Measurements from ENCODE around the gene CMYA5.
"Not testable (repeated sequence)": the region's sequence is repeated elsewhere in the genome, so short reads cannot be mapped to it uniquely, and the experiment has no call there.

Gene CMYA5

DNA sequence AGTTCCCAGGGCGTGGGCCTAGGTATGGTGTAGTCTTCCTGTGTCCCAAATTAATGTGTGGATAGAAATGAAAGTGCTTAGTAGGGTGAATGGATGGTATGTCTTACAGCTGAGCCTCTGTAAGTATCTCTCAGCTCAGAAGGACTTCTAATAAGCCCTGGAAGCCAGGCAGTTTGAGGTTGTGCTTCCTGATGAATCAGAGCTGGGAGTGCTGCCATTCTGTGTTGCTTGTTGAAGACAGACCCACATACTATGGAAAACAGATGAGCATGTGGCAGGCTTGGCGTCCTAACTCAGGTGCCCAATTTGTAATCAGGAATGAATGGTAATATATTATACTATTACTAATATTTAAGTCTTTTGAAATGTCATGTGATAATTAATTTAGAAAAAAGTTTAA, 69.8 kb downstream of the CMYA5 start:
- no peak overlapping the region for H3K9ac ChIP-seq (ENCODE audit: low read depth, low read length, poor library complexity, severe bottlenecking)
- H3F3A ChIP-seq (ENCODE audit: low read depth), result no peaks in the 10 kb centered on the region
- H4K20me1 ChIP-seq (ENCODE audit: insufficient read depth, low read length, poor library complexity, severe bottlenecking), result no peaks in the 10 kb centered on the region
- H3K4me1 ChIP-seq (ENCODE audit: insufficient read depth, low read length, poor library complexity, severe bottlenecking), result peaks cover 22% of the 10 kb centered on the region
- H3K27me3 ChIP-seq (ENCODE audit: insufficient read depth, low read length, poor library complexity, severe bottlenecking), result no peaks in the 10 kb centered on the region
- TF ChIP-seq EZH2phosphoT487 (IDR thresholded peaks at IDR 0.05; ENCODE audit: borderline replicate concordance), result no peak
- TF ChIP-seq, protein P1, sequence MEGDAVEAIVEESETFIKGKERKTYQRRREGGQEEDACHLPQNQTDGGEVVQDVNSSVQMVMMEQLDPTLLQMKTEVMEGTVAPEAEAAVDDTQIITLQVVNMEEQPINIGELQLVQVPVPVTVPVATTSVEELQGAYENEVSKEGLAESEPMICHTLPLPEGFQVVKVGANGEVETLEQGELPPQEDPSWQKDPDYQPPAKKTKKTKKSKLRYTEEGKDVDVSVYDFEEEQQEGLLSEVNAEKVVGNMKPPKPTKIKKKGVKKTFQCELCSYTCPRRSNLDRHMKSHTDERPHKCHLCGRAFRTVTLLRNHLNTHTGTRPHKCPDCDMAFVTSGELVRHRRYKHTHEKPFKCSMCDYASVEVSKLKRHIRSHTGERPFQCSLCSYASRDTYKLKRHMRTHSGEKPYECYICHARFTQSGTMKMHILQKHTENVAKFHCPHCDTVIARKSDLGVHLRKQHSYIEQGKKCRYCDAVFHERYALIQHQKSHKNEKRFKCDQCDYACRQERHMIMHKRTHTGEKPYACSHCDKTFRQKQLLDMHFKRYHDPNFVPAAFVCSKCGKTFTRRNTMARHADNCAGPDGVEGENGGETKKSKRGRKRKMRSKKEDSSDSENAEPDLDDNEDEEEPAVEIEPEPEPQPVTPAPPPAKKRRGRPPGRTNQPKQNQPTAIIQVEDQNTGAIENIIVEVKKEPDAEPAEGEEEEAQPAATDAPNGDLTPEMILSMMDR (conservative IDR thresholded peaks at IDR 0.05; ENCODE audit: low read length), result no peak
- no peaks in the 10 kb centered on the region for H3K79me2 ChIP-seq (ENCODE audit: insufficient read depth, low read length)
- no peaks in the 10 kb centered on the region for H3K36me3 ChIP-seq (ENCODE audit: insufficient read depth, low read length)
- no peaks in the 10 kb centered on the region for H3K9me3 ChIP-seq (ENCODE audit: insufficient read depth, low read depth, low read length)
- no peak overlapping the region for H3K4me3 ChIP-seq (ENCODE audit: low read length, poor library complexity, severe bottlenecking)
- peak overlapping the region; percentile 54 for H2AFZ ChIP-seq (ENCODE audit: low read length)
- H3K4me2 ChIP-seq (ENCODE audit: low read depth, low read length, poor library complexity, severe bottlenecking), result no peak overlapping the region
- H3K9me2 ChIP-seq (replicated peaks; ENCODE audit: low read depth, low read length), result no peaks in the 10 kb centered on the region

- no peaks in the 10 kb centered on the region for H3K36me3 ChIP-seq (ENCODE audit: insufficient read depth, low read length)
- TF ChIP-seq, protein P1 (conservative IDR thresholded peaks at IDR 0.05; ENCODE audit: low read length), result no peak
- no peak for TF ChIP-seq EZH2phosphoT487 (IDR thresholded peaks at IDR 0.05; ENCODE audit: borderline replicate concordance)
- peak overlapping the region; percentile 11; the same call in 1 of the 2 replicates for H2AFZ ChIP-seq (ENCODE audit: low read length)
- H3K9me3 ChIP-seq (ENCODE audit: insufficient read depth, low read depth, low read length), result no peaks in the 10 kb centered on the region
- H3K4me2 ChIP-seq (ENCODE audit: low read depth, low read length, poor library complexity, severe bottlenecking), result no peak overlapping the region
- no peaks in the 10 kb centered on the region for H3K9me2 ChIP-seq (replicated peaks; ENCODE audit: low read depth, low read length)
- no peaks in the 10 kb centered on the region for H3F3A ChIP-seq (ENCODE audit: low read depth)
- H4K20me1 ChIP-seq (ENCODE audit: insufficient read depth, low read length, poor library complexity, severe bottlenecking), result no peaks in the 10 kb centered on the region
- no peak overlapping the region for H3K4me3 ChIP-seq (ENCODE audit: low read length, poor library complexity, severe bottlenecking)
- H3K4me1 ChIP-seq (ENCODE audit: insufficient read depth, low read length, poor library complexity, severe bottlenecking), result peaks cover 19% of the 10 kb centered on the region
- no peaks in the 10 kb centered on the region for H3K79me2 ChIP-seq (ENCODE audit: insufficient read depth, low read length)
- no peaks in the 10 kb centered on the region for H3K27me3 ChIP-seq (ENCODE audit: insufficient read depth, low read length, poor library complexity, severe bottlenecking)
- H3K9ac ChIP-seq (ENCODE audit: low read depth, low read length, poor library complexity, severe bottlenecking), result no peak overlapping the region
Measured at GRCh38 chr5:79759848-79760247, 70.2 kb downstream of the CMYA5 start.

DNA sequence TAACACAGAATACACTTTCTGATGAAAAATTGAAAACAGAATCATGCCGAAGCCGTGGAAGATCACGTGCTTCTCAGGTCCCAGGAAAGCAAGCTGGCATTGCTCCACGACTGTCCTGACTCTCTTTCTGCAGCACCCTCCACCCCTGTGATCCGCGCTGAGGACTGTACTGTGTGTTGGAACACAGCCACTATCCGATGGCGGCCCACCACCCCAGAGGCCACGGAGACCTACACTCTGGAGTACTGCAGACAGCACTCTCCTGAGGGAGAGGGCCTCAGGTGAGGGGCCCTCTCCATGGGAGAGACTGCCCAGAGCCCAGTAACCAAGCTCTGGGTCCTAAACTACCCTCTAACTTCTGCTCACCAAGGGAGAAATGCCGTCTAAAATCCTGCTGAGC, 73.3 kb downstream of the CMYA5 start:
- Histone ChIP-seq H3K79me2 (ENCODE audit: insufficient read depth, low read length) (no peaks in the 10 kb centered on the region), H3K4me2 (ENCODE audit: low read depth, low read length, poor library complexity, severe bottlenecking) (no peak overlapping the region), H2AFZ (ENCODE audit: low read length) (no peak overlapping the region), H4K20me1 (ENCODE audit: insufficient read depth, low read length, poor library complexity, severe bottlenecking) (no peaks in the 10 kb centered on the region), H3K9me2 (replicated peaks; ENCODE audit: low read depth, low read length) (no peaks in the 10 kb centered on the region), H3K36me3 (ENCODE audit: insufficient read depth, low read length) (no peaks in the 10 kb centered on the region), H3K27me3 (ENCODE audit: insufficient read depth, low read length, poor library complexity, severe bottlenecking) (no peaks in the 10 kb centered on the region), H3K4me1 (ENCODE audit: insufficient read depth, low read length, poor library complexity, severe bottlenecking) (no peaks in the 10 kb centered on the region), H3K9me3 (ENCODE audit: insufficient read depth, low read depth, low read length) (no peaks in the 10 kb centered on the region), H3K4me3 (ENCODE audit: low read length, poor library complexity, severe bottlenecking) (no peak overlapping the region), H3K9ac (ENCODE audit: low read depth, low read length, poor library complexity, severe bottlenecking) (no peak overlapping the region), H3F3A (ENCODE audit: low read depth) (no peaks in the 10 kb centered on the region)
- TF ChIP-seq, protein P1 (conservative IDR thresholded peaks at IDR 0.05; ENCODE audit: low read length), result no peak
- TF ChIP-seq EZH2phosphoT487 (IDR thresholded peaks at IDR 0.05; ENCODE audit: borderline replicate concordance), result no peak

- not testable (repeated sequence) for H3K36me3 ChIP-seq (ENCODE audit: insufficient read depth, low read length); H2AFZ ChIP-seq (ENCODE audit: low read length); H3K9me2 ChIP-seq (replicated peaks; ENCODE audit: low read depth, low read length); H3K27me3 ChIP-seq (ENCODE audit: insufficient read depth, low read length, poor library complexity, severe bottlenecking); H3K9me3 ChIP-seq (ENCODE audit: insufficient read depth, low read depth, low read length); H4K20me1 ChIP-seq (ENCODE audit: insufficient read depth, low read length, poor library complexity, severe bottlenecking); H3K4me2 ChIP-seq (ENCODE audit: low read depth, low read length, poor library complexity, severe bottlenecking); H3K4me1 ChIP-seq (ENCODE audit: insufficient read depth, low read length, poor library complexity, severe bottlenecking); H3K9ac ChIP-seq (ENCODE audit: low read depth, low read length, poor library complexity, severe bottlenecking); H3K79me2 ChIP-seq (ENCODE audit: insufficient read depth, low read length); H3K4me3 ChIP-seq (ENCODE audit: low read length, poor library complexity, severe bottlenecking); H3F3A ChIP-seq (ENCODE audit: low read depth)
Measured at GRCh38 chr5:79764147-79764546, 74.5 kb downstream of the CMYA5 start.

Data from Loucy (cell line).